DMS114 treated with DMSO at 0.1 percent for 48 hours (cell line): ENCODE data around the gene SYNPR.

Experiments
- DNase-seq: peaks from one replicate; lab custom pipeline; 2025; ENCODE audit not compliant: unreplicated experiment; lab: John Stamatoyannopoulos, UW

Gene SYNPR

DNA sequence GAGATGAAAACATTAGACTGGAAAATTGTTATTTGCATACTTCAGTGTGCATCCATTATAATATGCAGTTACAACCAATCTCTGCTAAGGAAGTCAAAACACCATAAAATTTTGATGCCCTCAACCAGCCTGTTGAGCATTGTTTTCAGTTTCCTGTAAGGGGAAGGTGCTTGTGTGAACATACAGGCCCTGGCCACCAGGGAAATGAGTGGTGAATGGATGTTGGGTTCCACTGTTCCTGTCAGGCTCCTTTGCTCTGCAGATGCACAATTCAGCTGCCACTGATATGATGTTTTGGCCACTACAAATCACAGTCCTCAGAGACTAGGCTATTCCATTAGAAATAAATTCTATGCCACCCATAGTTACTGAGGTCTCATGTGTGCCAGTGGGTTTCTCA is 184.6 kb downstream of the SYNPR start:
- no peak for DNase-seq

DNA sequence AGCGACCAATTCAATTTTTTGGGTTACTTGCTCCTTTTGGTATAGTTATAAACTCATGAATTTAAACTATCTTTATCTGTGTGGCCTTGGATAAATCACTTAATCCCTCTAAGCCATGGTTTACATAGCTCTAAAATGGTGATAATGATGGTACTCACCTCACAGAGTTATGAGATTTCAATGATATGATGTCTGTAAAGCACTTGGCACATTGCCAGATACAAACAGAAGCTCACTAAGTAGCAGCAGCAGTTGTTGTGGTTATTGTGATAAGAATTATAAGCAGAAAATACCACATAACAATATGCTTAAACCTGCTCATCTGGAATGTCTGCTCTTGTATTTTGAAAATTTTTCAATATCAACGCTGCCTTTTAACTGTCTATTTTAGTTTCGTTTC is 189.3 kb downstream of the SYNPR start:
- no peak for DNase-seq

DNA sequence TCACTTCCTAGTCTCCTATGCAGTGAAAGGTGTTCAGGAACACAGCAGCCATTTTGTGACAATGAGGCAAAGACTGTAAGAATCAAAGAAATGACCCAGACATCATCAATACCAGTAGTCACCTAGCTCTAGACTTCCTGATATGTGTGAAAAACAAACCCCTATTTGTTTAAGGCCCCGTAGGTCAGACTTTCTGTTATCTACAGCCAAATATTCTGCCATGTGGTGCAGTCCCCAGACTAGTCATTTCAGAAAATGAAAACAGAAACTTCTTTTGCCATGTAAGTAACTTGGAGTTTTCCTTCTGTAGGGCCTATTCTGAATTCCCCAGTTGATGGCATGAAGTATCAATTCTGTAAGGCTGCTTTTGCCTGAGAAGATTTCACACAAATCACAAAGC is 192.6 kb downstream of the SYNPR start:
- DNase-seq = no peak

DNA sequence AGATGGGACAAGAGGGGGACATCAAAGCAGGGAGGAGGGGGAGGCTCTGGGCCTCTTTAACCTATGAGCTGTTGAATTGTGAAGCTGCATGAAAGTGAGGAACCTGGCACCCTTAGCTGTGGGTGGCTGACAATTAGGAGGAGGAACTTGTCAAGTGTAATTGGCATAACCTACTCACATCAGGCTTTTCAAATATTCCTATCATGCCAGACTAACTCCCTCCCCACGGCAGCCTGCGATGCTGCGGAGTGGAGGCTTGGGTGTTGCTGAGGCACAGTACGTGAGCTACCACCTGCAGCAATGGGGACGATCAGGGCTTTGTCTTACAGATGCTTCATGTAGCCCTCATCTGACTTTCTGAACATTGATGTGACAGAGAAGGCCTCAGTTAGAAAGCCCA is 193.7 kb downstream of the SYNPR start:
- DNase-seq = no peak

DNA sequence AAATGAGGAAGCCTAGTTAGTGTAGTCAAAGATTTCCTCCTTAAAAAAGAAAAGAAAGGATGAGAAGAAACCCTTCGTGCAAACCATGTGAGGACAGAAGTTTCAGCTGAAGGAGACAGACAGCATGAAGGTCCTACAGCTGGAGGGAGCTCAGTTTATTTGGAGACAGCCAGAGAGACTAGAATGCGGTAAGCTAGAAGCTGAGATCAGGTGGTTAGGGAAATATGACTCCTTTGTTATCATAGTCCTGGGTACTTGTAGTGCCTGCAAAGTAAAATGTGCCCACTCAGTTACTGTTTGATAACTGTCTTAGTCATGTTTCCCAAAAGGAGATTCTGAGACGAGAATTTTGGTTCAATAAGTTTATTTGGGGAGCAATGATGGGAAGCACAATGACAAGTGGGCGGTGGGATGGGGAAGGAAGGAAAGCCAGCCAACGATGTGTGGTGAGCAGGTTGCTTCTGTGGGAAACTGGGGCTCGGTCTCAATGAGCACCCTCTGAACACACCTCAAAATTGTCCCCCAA is 195.6 kb downstream of the SYNPR start:
- no peak for DNase-seq

DNA sequence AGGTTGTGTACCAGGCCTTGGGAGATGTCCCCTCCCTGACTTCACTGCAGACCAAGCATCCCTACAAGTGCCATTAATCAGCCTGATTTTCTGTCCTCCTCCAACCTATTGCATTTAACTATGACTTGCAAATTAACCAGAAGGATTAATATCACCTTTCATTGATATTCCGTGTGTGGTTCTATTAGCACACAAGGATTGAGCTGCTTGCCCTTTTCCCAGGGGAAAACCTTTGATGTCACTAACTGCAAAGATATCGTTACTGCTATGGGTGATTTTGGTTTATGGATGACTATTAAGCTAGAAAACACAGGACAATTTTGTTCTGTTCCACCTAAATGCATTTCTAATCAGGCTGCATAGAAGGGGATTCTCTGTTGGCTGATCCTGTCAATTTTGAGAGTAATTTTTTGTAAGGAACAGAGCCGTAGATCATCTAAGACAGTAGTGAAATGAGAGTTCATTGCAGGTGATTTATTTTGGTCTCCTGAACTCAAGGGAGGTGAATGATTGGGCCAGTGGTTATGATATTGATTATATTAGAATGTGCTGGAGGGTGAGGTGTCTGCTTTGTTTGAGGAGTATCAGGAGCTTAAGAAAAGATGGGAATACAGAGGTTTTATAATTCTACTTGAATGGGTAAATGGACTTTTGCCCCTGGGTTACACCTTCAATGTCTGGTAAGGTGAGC is 196.9 kb downstream of the SYNPR start:
- no peak for DNase-seq

DNA sequence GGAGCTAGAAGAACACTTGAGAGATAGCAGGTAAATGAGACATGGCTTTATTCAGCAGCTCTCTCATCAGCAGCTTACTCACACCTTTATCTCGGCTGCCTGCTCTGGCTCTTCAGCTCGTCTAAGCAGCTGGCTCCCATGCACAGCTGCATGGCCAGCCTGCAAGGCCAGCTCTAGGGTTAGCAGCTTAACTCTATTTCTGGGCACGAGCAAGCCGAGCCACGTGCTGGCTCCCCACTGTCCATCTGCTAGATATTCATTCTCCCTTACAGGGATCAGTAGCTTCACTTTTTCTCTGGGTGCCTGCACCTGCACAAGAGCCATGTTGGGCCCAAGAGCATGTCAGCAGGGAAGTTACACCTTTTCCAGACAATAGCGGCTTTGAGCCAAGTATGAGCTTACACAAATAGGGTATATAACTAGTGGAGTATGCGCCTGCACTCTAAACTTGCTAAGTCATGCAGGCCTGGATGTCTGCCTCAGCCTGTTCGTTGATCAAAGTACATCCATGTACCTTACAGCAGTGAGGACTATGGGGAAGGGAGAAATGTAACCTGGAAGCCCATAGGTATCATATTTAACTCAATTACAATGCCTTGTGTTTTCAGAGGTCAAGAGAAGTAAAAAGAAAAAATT is 199.5 kb downstream of the SYNPR start:
- DNase-seq = no peak

DNA sequence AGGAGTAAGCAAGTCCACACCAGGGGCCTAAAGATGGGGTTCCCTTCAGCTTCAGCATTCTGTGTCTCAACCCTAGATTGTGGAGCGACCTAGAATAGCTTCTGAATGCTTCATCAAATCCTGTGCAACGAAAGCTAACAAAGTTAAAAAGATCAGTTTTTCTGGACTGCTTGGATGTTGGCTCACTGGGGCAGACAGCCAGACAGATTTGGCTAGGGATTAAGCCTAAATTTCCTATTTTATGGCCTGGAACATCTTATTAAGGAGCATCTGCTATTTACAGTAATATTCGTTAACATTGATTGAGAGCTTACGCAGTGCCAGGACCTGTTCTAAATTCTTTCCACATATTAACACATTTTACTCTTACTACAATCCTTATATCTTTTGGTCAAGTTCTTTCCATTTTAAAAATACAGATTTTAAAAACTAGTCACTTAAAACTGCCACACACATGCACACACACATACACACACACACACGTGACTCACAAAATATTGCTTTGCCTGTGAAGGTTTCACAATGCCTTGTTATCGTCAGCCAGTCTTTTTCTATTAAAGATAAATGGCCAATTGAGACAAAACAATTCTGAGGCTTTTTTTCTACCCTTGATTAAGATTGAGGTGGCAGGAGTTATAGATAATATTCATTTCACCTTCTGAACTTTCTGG is 201.0 kb downstream of the SYNPR start:
- no peak for DNase-seq

DNA sequence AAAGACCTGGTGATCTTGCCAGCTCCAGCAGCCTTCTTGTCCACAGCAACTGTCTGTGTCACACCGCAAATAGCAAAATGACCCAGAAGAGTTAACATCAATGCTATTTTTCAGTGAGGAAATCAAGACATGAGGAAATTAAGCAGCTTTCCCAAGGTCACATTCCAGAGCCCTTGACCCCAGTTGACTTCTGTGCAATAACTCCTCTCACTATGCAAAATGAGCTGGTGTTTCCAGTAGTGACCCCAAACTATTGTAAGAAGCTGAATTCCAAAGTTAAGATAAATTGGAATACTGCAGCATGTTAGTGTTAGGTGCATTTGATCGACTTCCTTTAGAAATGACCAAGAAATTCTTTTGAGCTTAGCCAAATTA is 201.5 kb downstream of the SYNPR start:
- DNase-seq = no peak

DNA sequence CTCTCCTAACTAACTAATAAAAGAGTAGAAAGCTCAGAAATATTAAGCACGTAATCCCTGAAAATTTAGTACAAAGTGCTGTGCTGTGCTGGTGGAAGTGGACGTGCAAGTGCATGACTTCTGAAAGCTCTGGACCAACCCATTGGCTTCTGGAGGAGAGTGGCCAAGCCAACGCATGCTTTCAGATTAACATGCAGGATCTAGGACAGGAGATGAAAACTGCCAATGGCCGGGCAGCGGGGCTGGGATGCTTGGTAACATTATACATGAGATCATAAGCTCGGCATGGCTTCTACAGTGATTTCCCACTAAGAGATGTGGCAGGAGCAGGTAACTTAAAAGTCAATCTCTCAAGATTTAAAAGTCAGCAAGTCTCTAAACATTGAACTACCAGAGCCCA is 203.5 kb downstream of the SYNPR start:
- DNase-seq = no peak

DNA sequence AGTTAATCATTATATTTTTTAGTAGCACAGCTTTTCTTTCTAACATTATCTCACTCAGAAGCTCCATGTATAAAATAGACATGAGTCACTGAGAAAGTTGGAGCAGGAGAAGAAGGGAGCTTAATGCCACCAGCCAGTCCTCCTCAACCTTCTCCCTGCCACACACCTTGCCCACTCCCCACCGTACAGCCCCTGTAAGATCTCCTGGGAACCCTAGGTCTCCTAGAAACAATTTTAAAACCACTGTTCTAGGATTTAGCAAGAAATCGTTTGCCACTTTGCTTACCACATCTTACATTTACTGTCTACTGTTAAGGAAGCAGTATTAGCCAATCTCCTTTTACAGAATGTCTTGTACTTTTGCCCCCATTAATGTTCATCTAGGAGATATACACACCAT is 204.2 kb downstream of the SYNPR start:
- DNase-seq = no peak

DNA sequence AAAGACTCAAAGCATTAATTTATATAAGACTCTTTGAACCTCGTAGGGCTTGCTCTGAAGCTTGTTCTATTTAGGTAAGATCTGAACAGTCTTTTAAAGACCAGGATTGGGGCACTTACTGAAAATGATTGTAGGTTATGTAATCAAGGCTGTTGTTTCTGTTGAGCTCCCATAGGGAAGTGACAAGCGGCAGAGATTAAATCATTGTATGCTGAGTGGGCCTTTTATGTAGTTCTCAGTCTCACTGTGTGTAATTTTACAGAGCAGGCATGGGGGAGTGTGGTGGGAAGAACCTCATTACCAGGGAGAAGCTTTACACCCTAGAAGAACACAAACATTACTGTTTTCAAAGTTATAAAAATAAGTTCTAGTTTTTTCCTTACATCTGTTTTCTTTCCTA is 214.4 kb downstream of the SYNPR start:
- no peak for DNase-seq

DNA sequence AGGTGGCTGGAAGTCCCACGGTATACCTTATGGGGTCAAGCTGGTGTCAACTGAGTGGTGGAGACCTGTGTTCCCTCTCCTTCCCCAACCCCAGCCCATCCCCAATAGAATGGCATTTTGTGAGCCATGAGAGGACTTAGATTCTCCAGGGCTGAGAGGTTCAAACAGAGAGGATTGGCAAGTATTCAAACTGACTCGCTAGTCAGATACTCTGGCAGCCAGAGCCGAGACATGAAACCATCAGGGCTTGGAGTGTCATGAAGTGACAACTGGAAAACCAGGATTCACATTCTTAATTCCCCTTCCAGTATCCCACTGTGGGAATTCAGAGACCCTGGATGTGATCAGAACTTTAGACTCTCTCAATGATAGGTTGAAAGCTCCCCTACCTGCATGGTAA is 215.0 kb downstream of the SYNPR start:
- no peak for DNase-seq

DNA sequence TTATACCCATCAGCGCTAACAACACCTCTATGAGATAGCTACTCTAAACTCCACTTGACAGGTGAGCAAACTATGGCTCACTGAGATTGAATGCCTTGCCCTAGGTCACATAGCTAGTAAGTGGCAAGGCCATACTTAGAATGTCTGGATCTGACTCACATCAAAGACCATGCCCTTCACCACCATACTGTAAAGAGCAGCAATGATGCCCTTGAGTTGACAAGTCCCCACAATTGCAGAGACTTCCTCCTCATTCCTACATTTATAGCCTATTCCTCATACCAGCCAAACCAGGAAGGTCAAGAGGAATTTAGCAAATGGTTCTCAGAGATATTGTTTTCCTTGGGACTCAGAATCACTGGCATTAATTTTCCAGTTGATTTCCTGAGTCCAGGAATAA is 216.5 kb downstream of the SYNPR start:
- no peak for DNase-seq

DNA sequence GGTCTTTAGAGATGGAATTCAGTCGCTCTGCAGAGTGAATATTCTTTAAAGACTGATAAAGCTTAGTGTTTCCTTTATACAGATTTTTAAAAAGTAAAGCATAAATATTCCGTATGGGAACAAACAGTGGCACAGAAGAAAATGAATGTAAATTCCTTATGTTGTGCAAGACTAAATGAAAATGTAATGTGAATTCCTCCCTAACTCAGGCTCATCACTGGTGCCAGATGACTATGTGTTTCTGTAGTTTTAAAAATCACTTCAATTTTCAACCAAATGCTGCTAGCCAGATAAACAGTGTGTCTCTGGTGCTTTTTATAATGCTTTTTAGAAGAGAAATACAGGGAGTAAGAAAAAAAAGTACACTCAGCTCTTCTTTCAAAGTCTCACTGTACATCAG is 219.5 kb downstream of the SYNPR start:
- no peak for DNase-seq

DNA sequence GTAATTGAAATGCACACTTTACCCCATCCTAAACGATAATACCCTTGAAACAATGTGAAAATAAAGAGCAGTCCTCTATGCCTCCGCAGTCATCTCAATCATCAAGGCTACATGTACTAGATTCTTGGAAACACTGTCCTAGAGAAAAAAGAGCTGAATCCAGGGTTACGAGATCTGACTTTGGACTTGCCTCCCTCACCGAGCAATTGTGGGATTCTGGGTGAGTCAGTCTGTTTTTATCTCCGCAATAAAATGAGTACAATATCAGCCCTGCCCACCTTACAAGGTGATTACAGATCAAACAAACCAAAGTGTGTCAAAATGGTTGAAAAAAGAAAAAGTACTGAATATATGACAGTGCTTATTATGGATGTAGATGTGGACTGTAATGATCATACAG is 222.1 kb downstream of the SYNPR start:
- DNase-seq = no peak

DNA sequence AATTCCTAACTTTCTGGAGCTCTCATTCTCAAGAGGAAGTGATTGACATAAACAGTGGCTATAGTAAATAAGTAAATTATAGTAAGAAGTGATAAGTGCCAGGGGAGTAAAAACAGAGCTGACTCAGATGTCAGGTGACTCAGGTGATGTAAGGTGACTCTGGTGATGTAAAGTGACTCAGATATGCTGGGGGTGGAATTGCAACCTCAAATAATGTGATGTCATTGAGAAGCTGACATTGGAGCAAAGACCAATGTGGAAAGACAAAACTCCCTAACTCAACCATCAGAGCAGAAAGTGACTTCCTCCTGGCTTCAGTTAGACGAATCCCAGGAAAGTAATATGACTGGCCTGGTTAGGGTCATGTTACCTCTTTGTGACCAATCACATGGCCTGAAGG is 230.2 kb downstream of the SYNPR start:
- no peak for DNase-seq

DNA sequence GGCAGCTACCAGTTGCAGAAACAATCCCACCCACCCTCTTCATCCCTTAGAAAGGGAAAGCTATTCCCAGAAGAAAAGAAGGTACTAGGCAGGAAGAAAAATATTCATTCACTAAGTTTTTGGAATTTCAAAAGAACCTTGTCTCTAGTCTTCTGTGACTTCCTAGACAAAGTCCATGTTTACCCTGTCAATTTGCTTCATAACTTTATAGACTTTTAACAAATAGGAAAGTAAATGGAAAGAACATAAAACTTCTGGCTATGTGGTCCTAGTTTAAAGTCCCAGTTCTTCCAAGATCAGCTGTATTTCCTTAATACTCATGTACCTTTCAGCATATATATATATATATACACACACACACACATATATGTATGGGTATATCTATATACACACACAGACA is 230.7 kb downstream of the SYNPR start:
- no peak for DNase-seq

DNA sequence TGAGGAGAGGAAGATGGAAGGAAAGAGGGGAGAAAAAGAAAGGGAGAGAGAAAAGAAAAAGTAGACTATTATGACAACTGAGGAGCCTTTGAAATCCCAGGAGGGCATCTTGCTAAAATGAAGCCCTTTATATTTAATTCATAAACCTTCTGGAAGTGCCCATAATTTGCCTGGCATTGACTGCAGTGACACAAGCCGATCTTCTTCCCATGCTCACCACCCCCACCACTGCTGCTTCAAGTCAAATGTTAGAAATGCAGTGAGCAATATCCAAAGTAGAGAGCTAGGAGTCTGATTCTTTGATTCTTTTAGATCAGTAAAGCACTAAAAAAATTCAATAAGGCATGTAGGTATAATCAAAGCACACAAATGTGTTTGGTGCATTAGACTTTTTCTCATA is 235.7 kb downstream of the SYNPR start:
- no peak for DNase-seq

DNA sequence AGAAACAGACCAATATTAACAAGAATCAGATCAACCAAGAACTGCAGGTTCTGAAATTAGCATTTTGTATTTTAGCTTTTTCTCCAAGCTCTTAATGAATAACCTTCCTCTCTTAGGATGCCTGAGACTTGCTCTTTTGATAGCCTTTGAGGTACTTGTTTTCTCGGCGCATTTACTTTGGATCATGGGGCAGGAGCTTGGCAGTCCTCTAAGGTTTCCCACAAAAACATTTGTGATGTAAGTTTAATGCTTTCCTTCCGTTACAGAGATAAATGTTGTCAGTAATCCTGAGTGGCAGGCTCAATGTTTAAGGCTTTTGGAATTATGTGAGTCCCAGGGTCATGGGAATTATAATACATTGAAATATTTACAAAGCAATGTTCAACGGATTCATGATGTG is 236.6 kb downstream of the SYNPR start:
- no peak for DNase-seq

DNA sequence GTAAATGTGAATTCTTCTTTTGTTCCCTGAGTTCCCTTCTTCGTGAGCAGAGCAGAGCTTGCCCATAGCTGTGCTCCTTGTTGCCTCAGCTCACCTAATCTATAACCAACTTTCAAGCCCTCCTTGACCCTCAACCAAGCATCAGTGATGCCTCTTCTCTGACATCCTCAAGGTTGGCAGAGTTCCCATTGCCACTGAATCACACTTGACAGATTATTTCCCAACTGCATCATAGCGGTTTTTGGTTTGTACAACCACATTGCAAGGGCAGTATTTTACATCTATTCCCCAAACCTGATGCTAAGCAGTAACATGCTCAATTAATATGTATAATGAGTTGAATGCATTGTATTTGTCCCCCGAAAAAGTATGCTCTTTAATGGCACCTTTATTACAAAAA is 241.3 kb downstream of the SYNPR start:
- DNase-seq = no peak

DNA sequence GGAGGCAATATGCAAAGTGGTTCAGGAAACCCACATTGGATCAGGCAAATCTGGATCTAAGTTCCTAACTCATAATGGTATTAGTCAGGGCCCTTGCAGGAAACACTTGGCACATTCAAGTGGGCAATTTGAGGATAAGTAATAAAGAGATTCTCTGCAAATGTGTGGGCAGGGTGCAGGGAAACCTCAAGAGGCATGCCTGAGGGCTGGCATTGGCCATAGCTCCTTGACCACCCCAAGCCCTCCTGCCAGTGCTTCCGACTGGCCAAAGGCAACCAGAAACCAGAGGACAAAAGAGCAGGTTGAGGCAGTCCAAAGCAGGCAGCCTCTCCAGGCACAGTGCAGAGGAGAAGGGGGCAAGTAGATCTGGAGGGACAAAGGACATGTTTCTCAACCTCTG is 243.5 kb downstream of the SYNPR start:
- DNase-seq = no peak
